ENCODE measurements around the gene SAMD1.

GRCh38 chr19:14127176-14127575, 36.6 kb upstream of the SAMD1 start:
- TF ChIP-seq CTCF (IDR thresholded peaks at IDR 0.05; ENCODE audit: insufficient read depth, low read depth, low read length), result no peak
- TF ChIP-seq EZH2 (IDR thresholded peaks at IDR 0.05; ENCODE audit: insufficient read depth, low read length), result no peak

All from astrocyte (in vitro differentiated cells and primary cell).